Retinal pigment epithelial cell (primary cell): Measurements from ENCODE around the gene TMEM163.

ENCODE experiments used
- DNase-seq: peaks from one replicate; pipeline ENCODE4 v3.0.0-alpha.2; 2010; ENCODE audit warnings: low read depth
- H3K4me3 ChIP-seq: 2 replicates; pipeline ENCODE4 v1.5.1; 2011; ENCODE audit warnings: mild to moderate bottlenecking, low read length, control low read depth, moderate library complexity
- CTCF ChIP-seq: conservative IDR thresholded peaks from 2 replicates; pipeline ENCODE4 v1.5.1; 2011; ENCODE audit warnings: low read depth, low read length, control low read depth, inconsistent platforms

TMEM163 gene

GRCh38 chr2:134421556-134422328 is 297.1 kb downstream of the TMEM163 start:
- no peak overlapping the region for H3K4me3 ChIP-seq
- no peak for TF ChIP-seq CTCF
- DNase-seq: no peak

- no peak overlapping the region for H3K4me3 ChIP-seq
- no peak for TF ChIP-seq CTCF
- no peak for DNase-seq
Measured at GRCh38 chr2:134420920-134421319, 297.9 kb downstream of the TMEM163 start.

- no peak for TF ChIP-seq CTCF
- H3K4me3 ChIP-seq: no peak overlapping the region
- DNase-seq: no peak
Measured at GRCh38 chr2:134420259-134420658, 298.5 kb downstream of the TMEM163 start.

- H3K4me3 ChIP-seq: no peak overlapping the region
- no peak for TF ChIP-seq CTCF
- DNase-seq: no peak
Measured at GRCh38 chr2:134417968-134418582, 300.7 kb downstream of the TMEM163 start.

- no peak for TF ChIP-seq CTCF
- no peak overlapping the region for H3K4me3 ChIP-seq
- DNase-seq: peak; percentile 71
Measured at GRCh38 chr2:134416637-134417036, 302.2 kb downstream of the TMEM163 start.

- TF ChIP-seq CTCF: no peak
- H3K4me3 ChIP-seq: no peak overlapping the region
- DNase-seq: no peak
Measured at GRCh38 chr2:134416018-134416417, 302.8 kb downstream of the TMEM163 start.

- no peak for DNase-seq
- TF ChIP-seq CTCF: no peak
- no peak overlapping the region for H3K4me3 ChIP-seq
Measured at GRCh38 chr2:134413912-134414311, 304.9 kb downstream of the TMEM163 start.
